OCI-LY1 (cell line): ENCODE results near the gene KLHL35.

Experiments used
- EZH2 ChIP-seq: fragments of 200-600 bp; sonication (generic), shearing (Covaris generic); IDR thresholded peaks from 2 replicates; pipeline ENCODE4 v1.8.0; 2017; ENCODE audit warnings: borderline replicate concordance, mixed run types, mild to moderate bottlenecking, antibody characterized with exemption, low read length, moderate library complexity, mixed read lengths
- TF ChIP-seq, protein P1 (sequence below): fragments of 200-600 bp; sonication (generic), shearing (Covaris generic); IDR thresholded peaks from 2 replicates; pipeline ENCODE4 v1.5.1; 2017; ENCODE audit warnings: mild to moderate bottlenecking, antibody characterized with exemption, low read length, moderate library complexity, mixed read lengths

DNA sequence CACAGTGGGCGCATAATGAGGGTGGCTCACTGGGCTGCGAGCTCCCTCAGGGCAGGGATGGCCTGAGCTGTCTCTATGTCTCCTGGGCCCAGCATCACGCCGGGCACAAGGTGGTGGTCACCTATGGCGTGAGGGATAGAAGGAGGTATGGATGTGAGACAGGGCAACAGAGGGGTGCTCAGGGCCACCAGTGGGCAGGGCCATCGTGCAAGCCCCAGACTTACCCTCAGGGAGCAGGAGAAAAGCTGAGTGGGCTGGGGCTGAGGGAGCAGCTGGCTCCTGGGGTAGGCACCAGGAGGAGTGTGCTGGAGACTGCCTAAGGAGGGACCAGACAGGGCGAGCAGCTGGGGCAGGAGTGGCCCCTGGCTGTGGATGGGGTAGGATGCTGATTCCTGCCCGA, 34.3 kb upstream of the KLHL35 start:
- TF ChIP-seq, protein P1, sequence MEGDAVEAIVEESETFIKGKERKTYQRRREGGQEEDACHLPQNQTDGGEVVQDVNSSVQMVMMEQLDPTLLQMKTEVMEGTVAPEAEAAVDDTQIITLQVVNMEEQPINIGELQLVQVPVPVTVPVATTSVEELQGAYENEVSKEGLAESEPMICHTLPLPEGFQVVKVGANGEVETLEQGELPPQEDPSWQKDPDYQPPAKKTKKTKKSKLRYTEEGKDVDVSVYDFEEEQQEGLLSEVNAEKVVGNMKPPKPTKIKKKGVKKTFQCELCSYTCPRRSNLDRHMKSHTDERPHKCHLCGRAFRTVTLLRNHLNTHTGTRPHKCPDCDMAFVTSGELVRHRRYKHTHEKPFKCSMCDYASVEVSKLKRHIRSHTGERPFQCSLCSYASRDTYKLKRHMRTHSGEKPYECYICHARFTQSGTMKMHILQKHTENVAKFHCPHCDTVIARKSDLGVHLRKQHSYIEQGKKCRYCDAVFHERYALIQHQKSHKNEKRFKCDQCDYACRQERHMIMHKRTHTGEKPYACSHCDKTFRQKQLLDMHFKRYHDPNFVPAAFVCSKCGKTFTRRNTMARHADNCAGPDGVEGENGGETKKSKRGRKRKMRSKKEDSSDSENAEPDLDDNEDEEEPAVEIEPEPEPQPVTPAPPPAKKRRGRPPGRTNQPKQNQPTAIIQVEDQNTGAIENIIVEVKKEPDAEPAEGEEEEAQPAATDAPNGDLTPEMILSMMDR = no peak
- TF ChIP-seq EZH2 = no peak
